Ascending aorta (tissue), 2 donors: ENCODE data around the gene SLC5A12. TPM values are rescaled to one million over a fixed set of nuclear protein-coding genes. Genes with fewer than 3 reads are reported as not detected.

ENCODE experiments used
- DNase-seq, 2 donors: peaks; one replicate each; pipeline ENCODE4 v3.0.0-alpha.2; 2019; ENCODE audit warnings: low spot score in 2 of 2
- H3K27ac ChIP-seq, 2 donors: fragments of 200-600 bp; sonication (generic); one replicate each; pipeline ENCODE4 v1.5.1; 2016 to 2017; ENCODE audit warnings: mild to moderate bottlenecking in 1 of 2
- H3K27me3 ChIP-seq: fragments of 200-600 bp; sonication (generic); one replicate; pipeline ENCODE4 v1.5.1; 2017
- H3K36me3 ChIP-seq, 2 donors: fragments of 200-600 bp; sonication (generic); one replicate each; pipeline ENCODE4 v1.5.1; 2016
- H3K4me1 ChIP-seq, 2 donors: fragments of 200-600 bp; sonication (generic); one replicate each; pipeline ENCODE4 v1.5.1; 2016 to 2017; ENCODE audit warnings: mild to moderate bottlenecking in 1 of 2
- H3K4me3 ChIP-seq, 2 donors: fragments of 200-600 bp; sonication (generic); one replicate each; pipeline ENCODE4 v1.5.1; 2016 to 2017; ENCODE audit warnings: mild to moderate bottlenecking in 1 of 2
- H3K9me3 ChIP-seq, 2 donors: fragments of 200-600 bp; sonication (generic); one replicate each; pipeline ENCODE4 v1.5.1; 2016
- intact Hi-C: fragments of 100-400 bp; cut with DNase I; formaldehyde crosslinking; loops from one replicate; pipeline ENCODE4 v1.15.1; 2023
- total RNA-seq: library from RNA; depleted of rRNA; stranded (reverse); fragments of >200 nt; gene quantifications from one replicate; pipeline ENCODE4 v1.1.0, GENCODE V29; 2016
- TF ChIP-seq, protein P1 (sequence below), 3 experiments: fragments of 200-600 bp in 2 of 3; fragments of 450-650 bp in 1 of 3; sonication (generic) in 2 of 3; IDR thresholded peaks; one replicate each; pipeline ENCODE4 v1.5.1; 2016 to 2019; ENCODE audit warnings: antibody characterized with exemption in 3 of 3, mild to moderate bottlenecking in 1 of 3, moderate library complexity in 1 of 3

The SLC5A12 gene
- total RNA-seq, 1 donor from 2014 or later: not detected

DNA sequence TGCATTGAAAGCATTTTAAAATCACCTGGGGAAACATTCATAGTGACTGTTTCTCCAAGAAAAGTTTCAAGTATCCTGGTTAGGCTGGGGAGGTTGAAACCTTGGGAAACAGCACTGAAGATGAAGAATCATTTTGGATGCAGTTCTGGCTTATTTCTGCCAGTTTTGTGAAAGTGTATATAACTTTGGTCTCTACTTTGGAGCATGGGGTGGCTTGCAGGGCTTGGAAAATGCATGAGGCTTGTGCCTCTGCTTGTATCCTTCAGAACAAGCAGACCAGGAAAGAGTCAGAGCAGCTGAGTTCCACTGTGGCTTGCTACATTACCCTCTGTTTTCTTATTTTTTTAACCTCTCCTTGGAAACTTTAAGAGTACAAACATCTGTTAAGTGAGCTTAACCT is 19.5 kb downstream of the SLC5A12 start:
- Histone ChIP-seq H3K4me3 (no peak overlapping the region), H3K27me3 (no peaks in the 10 kb centered on the region), H3K4me1 (no peaks in the 10 kb centered on the region), H3K9me3 (no peaks in the 10 kb centered on the region), H3K36me3 (no peaks in the 10 kb centered on the region), H3K27ac (no peak overlapping the region)
- TF ChIP-seq, protein P1, sequence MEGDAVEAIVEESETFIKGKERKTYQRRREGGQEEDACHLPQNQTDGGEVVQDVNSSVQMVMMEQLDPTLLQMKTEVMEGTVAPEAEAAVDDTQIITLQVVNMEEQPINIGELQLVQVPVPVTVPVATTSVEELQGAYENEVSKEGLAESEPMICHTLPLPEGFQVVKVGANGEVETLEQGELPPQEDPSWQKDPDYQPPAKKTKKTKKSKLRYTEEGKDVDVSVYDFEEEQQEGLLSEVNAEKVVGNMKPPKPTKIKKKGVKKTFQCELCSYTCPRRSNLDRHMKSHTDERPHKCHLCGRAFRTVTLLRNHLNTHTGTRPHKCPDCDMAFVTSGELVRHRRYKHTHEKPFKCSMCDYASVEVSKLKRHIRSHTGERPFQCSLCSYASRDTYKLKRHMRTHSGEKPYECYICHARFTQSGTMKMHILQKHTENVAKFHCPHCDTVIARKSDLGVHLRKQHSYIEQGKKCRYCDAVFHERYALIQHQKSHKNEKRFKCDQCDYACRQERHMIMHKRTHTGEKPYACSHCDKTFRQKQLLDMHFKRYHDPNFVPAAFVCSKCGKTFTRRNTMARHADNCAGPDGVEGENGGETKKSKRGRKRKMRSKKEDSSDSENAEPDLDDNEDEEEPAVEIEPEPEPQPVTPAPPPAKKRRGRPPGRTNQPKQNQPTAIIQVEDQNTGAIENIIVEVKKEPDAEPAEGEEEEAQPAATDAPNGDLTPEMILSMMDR (IDR thresholded peaks at IDR 0.05): no peak
- DNase-seq: no peak
- intact Hi-C loops: no loop called here

DNA sequence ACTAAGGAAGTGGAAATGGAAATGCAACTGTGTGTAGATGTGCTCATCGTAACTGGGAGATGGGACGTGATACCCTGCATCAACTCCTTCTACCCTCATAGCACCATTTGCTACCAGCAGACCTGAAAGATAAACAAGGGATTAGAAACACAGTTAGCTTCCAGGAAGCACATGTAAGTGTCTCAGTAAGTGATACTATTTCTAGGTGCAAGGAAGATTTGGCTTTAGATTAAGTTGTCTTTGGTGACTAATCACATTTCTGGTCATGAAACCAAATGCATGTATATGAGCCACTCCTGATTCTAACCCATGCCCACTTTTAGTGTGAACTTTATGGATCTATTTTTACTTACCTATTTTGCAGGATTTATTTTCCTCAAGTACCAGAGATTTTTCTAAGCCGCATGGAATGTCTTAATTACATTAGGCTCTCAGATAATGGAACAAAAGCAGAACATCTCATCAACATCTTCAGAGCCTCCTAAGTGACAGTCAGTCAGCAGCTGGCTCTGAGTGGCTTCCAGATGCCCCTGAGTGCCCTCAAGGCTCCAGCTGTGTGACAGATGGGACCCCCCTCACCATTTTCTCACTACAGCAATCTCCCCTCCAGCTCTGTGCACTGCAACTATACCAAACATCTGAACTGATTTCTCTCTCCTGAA is 21.2 kb downstream of the SLC5A12 start:
- TF ChIP-seq, protein P1 (IDR thresholded peaks at IDR 0.05): no peak
- H3K9me3 ChIP-seq: no peaks in the 10 kb centered on the region
- no peak overlapping the region for H3K4me3 ChIP-seq
- no peaks in the 10 kb centered on the region for H3K4me1 ChIP-seq
- no peak overlapping the region for H3K27ac ChIP-seq
- no peaks in the 10 kb centered on the region for H3K36me3 ChIP-seq
- no peaks in the 10 kb centered on the region for H3K27me3 ChIP-seq
- no peak for DNase-seq
- intact Hi-C loops: no loop called here

DNA sequence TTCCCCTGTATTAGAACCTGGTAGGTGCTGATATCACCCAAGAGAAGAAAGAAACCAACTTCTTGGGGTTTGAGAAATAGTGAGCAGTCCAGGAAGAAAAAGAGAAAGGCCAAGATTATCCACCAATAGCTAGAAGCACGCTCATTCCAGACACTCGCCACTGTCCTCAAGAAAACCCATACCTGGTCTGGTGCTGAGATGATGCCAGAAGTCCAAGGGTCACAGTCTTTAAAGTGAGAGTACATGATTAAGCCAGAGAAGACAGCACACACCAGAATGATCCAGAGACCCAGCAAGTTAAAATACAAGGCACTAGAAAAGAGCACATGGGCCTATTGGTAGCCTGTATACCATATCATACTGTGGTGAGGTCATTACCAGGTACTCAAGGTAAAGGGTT is 23.6 kb downstream of the SLC5A12 start:
- Histone ChIP-seq H3K27me3 (no peaks in the 10 kb centered on the region), H3K4me3 (no peak overlapping the region), H3K9me3 (no peaks in the 10 kb centered on the region), H3K27ac (no peak overlapping the region), H3K36me3 (no peaks in the 10 kb centered on the region), H3K4me1 (no peaks in the 10 kb centered on the region)
- intact Hi-C loops: no loop called here
- no peak for DNase-seq
- TF ChIP-seq, protein P1 (IDR thresholded peaks at IDR 0.05): no peak

DNA sequence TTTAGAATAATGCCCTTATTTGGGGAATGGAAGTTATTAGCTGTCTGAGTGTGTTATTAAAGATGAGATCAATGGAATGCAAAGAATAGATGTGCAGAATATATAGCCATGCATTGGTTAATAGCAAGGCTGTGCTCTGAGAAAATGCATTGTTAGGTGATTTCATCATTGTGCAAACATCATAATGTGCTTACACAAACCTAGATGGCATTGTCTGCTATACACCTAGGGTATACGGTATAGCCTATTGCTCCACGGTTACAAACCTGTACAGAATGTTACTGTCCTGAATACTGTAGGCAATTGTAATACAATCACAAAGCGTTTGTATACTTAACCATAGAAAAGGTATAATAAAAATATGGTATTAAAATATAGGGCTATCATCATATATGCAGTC is 25.5 kb downstream of the SLC5A12 start:
- no peak overlapping the region for H3K4me3 ChIP-seq
- no peak overlapping the region for H3K27ac ChIP-seq
- intact Hi-C loops: no loop called here
- DNase-seq: no peak
- no peaks in the 10 kb centered on the region for H3K27me3 ChIP-seq
- H3K9me3 ChIP-seq: no peaks in the 10 kb centered on the region
- no peaks in the 10 kb centered on the region for H3K36me3 ChIP-seq
- TF ChIP-seq, protein P1 (IDR thresholded peaks at IDR 0.05): no peak
- H3K4me1 ChIP-seq: no peaks in the 10 kb centered on the region

DNA sequence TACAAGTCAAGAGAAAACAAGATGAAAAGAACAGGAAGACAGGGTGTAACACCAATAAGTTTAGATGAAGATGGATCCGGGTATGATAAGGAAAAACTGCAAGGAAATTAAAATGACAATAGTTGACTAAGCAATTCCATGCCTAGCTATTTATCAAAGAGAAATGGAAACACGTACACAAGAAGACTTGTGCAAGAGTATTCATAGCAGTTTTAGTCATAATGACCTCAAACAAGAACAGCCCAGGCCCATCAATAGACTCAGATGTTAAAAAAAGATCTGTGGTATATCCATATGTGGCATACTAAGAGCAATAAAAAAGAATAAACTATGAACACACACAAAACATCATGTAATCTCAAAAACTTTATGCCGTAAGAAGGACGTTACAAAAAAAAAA is 33.2 kb downstream of the SLC5A12 start:
- H3K4me3 ChIP-seq: no peak overlapping the region
- DNase-seq: no peak
- TF ChIP-seq, protein P1 (IDR thresholded peaks at IDR 0.05): no peak
- no peaks in the 10 kb centered on the region for H3K27me3 ChIP-seq
- no peaks in the 10 kb centered on the region for H3K9me3 ChIP-seq
- no peaks in the 10 kb centered on the region for H3K36me3 ChIP-seq
- H3K4me1 ChIP-seq: no peaks in the 10 kb centered on the region
- intact Hi-C loops: no loop called here
- H3K27ac ChIP-seq: no peak overlapping the region

DNA sequence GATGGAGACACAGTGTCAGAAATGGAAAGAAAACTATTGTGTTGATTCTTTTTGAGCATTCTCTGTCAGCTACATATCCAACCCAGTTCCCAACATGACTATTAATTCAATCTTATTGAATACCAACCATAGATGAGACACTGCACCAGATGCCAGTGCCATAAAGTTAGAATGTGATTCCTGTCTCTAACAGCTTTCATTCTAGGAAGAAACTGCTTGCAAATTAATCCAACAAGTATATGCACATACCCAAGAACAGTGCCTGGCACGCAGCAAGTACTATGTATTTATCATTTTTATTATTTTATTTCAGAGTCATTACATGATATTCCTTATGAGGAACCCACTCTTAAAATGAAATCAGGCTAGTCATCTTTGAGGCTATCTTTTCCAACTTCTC is 34.5 kb downstream of the SLC5A12 start:
- Histone ChIP-seq H3K9me3 (no peaks in the 10 kb centered on the region), H3K4me1 (no peaks in the 10 kb centered on the region), H3K27ac (no peak overlapping the region), H3K4me3 (no peak overlapping the region), H3K27me3 (no peaks in the 10 kb centered on the region), H3K36me3 (no peaks in the 10 kb centered on the region)
- DNase-seq: no peak
- intact Hi-C loops: no loop called here
- TF ChIP-seq, protein P1 (IDR thresholded peaks at IDR 0.05): no peak
